Neural cell (in vitro differentiated cells): ENCODE measurements around the gene FCGBP. TPM values are rescaled to one million over a fixed set of nuclear protein-coding genes. Genes with fewer than 3 reads are reported as not detected.

ENCODE experiments used
- H2AFZ ChIP-seq: fragments of 200-600, 300-800 bp; sonication (generic), shearing (Covaris generic); 2 replicates; pipeline ENCODE4 v1.6.0; 2014; ENCODE audit warnings: low read depth, mild to moderate bottlenecking, antibody characterized with exemption, low read length, moderate library complexity
- H3F3A ChIP-seq: fragments of 200-600 bp; shearing (Covaris generic); 2 replicates; pipeline ENCODE4 v1.6.1; 2016; ENCODE audit warnings: mild to moderate bottlenecking, moderate library complexity, mixed read lengths, antibody characterized with exemption, low read length; ENCODE audit not compliant: insufficient read depth, poor library complexity, severe bottlenecking
- H3K27ac ChIP-seq: fragments of 200-600, 300-800 bp; sonication (generic), shearing (Covaris generic); 2 replicates; pipeline ENCODE4 v1.5.1; 2014; ENCODE audit warnings: mild to moderate bottlenecking, low read length, moderate library complexity
- H3K27me3 ChIP-seq: fragments of 300-800, 200-600 bp; sonication (generic), shearing (Covaris generic); 2 replicates; pipeline ENCODE4 v1.6.0; 2014; ENCODE audit warnings: mild to moderate bottlenecking, low read depth, low read length, moderate library complexity; ENCODE audit not compliant: insufficient read depth
- H3K36me3 ChIP-seq: fragments of 300-800, 200-600 bp; sonication (generic), shearing (Covaris generic); 2 replicates; pipeline ENCODE4 v1.5.1; 2014; ENCODE audit warnings: mild to moderate bottlenecking, antibody characterized with exemption, low read length, moderate library complexity; ENCODE audit not compliant: insufficient read depth
- H3K4me2 ChIP-seq: fragments of 300-800, 200-600 bp; sonication (generic), shearing (Covaris generic); 2 replicates; pipeline ENCODE4 v1.6.0; 2014; ENCODE audit warnings: mild to moderate bottlenecking, low read length
- H3K4me3 ChIP-seq: fragments of 300-800, 200-600 bp; sonication (generic), shearing (Covaris generic); 2 replicates; pipeline ENCODE4 v1.5.1; 2014; ENCODE audit warnings: mild to moderate bottlenecking, low read length, moderate library complexity
- H3K79me2 ChIP-seq: fragments of 200-600 bp; shearing (Covaris generic); replicated peaks from 2 replicates; pipeline ENCODE4 v1.6.0; 2014; ENCODE audit warnings: mild to moderate bottlenecking, low read length, moderate library complexity; ENCODE audit not compliant: insufficient read depth
- H3K9ac ChIP-seq: fragments of 300-800, 200-600 bp; sonication (generic), shearing (Covaris generic); 2 replicates; pipeline ENCODE4 v1.6.1; 2016; ENCODE audit warnings: mild to moderate bottlenecking, low read length, mixed read lengths
- H3K9me2 ChIP-seq: fragments of 200-600 bp; shearing (Covaris generic); 2 replicates; pipeline ENCODE4 v1.6.1; 2016; ENCODE audit warnings: mild to moderate bottlenecking, low read length, mixed read lengths; ENCODE audit not compliant: insufficient read depth
- H3K9me3 ChIP-seq: fragments of 200-600, 300-800 bp; sonication (generic), shearing (Covaris generic); 2 replicates; pipeline ENCODE4 v1.6.1; 2016; ENCODE audit warnings: mild to moderate bottlenecking, mixed run types, low read length, moderate library complexity, mixed read lengths
- H4K20me1 ChIP-seq: fragments of 200-600 bp; shearing (Covaris generic); 2 replicates; pipeline ENCODE4 v1.6.1; 2016; ENCODE audit warnings: mild to moderate bottlenecking, mixed run types; ENCODE audit not compliant: insufficient read depth
- CTCF ChIP-seq: fragments of 450-650 bp; IDR thresholded peaks from 2 replicates; pipeline ENCODE4 v1.5.1; 2014; ENCODE audit warnings: antibody characterized with exemption, mild to moderate bottlenecking, moderate library complexity; ENCODE audit not compliant: poor library complexity, severe bottlenecking
- EP300 ChIP-seq: fragments of 450-650 bp; conservative IDR thresholded peaks from 2 replicates; pipeline ENCODE4 v1.6.1; 2014; ENCODE audit warnings: antibody characterized with exemption, mild to moderate bottlenecking, moderate library complexity; ENCODE audit not compliant: poor library complexity, severe bottlenecking
- EZH2 ChIP-seq: fragments of 200-600, 300-800 bp; shearing (Covaris generic), sonication (generic); IDR thresholded peaks from 2 replicates; pipeline ENCODE4 v1.6.1; 2014; ENCODE audit warnings: antibody characterized with exemption, low read length, borderline replicate concordance, mild to moderate bottlenecking; ENCODE audit not compliant: insufficient read depth, poor library complexity, severe bottlenecking
- MXI1 ChIP-seq: fragments of 450-650 bp; conservative IDR thresholded peaks from 2 replicates; pipeline ENCODE4 v1.6.1; 2014; ENCODE audit warnings: antibody characterized with exemption, mild to moderate bottlenecking; ENCODE audit not compliant: poor library complexity, severe bottlenecking
- POLR2AphosphoS5 ChIP-seq: IDR thresholded peaks from 2 replicates; pipeline ENCODE4 v1.6.1; 2012
- RAD21 ChIP-seq: fragments of 450-650 bp; conservative IDR thresholded peaks from 2 replicates; pipeline ENCODE4 v1.6.1; 2014; ENCODE audit warnings: antibody characterized with exemption, mild to moderate bottlenecking, moderate library complexity
- SMC3 ChIP-seq: fragments of 450-650 bp; conservative IDR thresholded peaks from 2 replicates; pipeline ENCODE4 v1.6.1; 2014; ENCODE audit warnings: antibody characterized with exemption, mild to moderate bottlenecking, moderate library complexity; ENCODE audit not compliant: poor library complexity
- TAF1 ChIP-seq: IDR thresholded peaks from 2 replicates; pipeline ENCODE4 v1.6.1; 2012; ENCODE audit warnings: low read depth
- polyA plus RNA-seq: library from polyadenylated mRNA; depleted of rRNA; stranded (reverse); fragments of >200 nt; gene quantifications from 2 replicates; pipeline ENCODE4 v1.2.3, GENCODE V29; 2014
- TF ChIP-seq, protein P1 (sequence below): IDR thresholded peaks from 2 replicates; pipeline ENCODE4 v1.6.1; 2012; ENCODE audit warnings: borderline replicate concordance

Gene FCGBP
- polyA plus RNA-seq, 1 donor from 2014 or later: 0.26 TPM

- no peaks in the 10 kb centered on the region for H3K27me3 ChIP-seq
- no peaks in the 10 kb centered on the region for H4K20me1 ChIP-seq
- H3K27ac ChIP-seq: no peak overlapping the region
- TF ChIP-seq RAD21 (no peak), SMC3 (no peak), CTCF (no peak)
- no peaks in the 10 kb centered on the region for H3F3A ChIP-seq
- H3K4me3 ChIP-seq: no peak overlapping the region
- no peak overlapping the region for H3K4me2 ChIP-seq
- no peaks in the 10 kb centered on the region for H3K36me3 ChIP-seq
- H3K9ac ChIP-seq: no peak overlapping the region
- H3K9me2 ChIP-seq: no peaks in the 10 kb centered on the region
- no peak overlapping the region for H2AFZ ChIP-seq
- no peaks in the 10 kb centered on the region for H3K79me2 ChIP-seq
- H3K9me3 ChIP-seq: no peaks in the 10 kb centered on the region
Observed at GRCh38 chr19:39951065-39951650, 16.7 kb upstream of the FCGBP start.

- no peak overlapping the region for H3K4me2 ChIP-seq
- no peak overlapping the region for H3K4me3 ChIP-seq
- H3K9me3 ChIP-seq: no peaks in the 10 kb centered on the region
- H3K27me3 ChIP-seq: no peaks in the 10 kb centered on the region
- no peaks in the 10 kb centered on the region for H3K79me2 ChIP-seq
- no peak overlapping the region for H2AFZ ChIP-seq
- H3K9me2 ChIP-seq: no peaks in the 10 kb centered on the region
- no peak overlapping the region for H3K9ac ChIP-seq
- H3K27ac ChIP-seq: no peak overlapping the region
- H3K36me3 ChIP-seq: no peaks in the 10 kb centered on the region
- TF ChIP-seq CTCF (no peak), RAD21 (no peak), SMC3 (no peak), MXI1 (no peak), EZH2 (no peak), TAF1 (no peak), POLR2AphosphoS5 (no peak), EP300 (no peak)
- TF ChIP-seq, protein P1, sequence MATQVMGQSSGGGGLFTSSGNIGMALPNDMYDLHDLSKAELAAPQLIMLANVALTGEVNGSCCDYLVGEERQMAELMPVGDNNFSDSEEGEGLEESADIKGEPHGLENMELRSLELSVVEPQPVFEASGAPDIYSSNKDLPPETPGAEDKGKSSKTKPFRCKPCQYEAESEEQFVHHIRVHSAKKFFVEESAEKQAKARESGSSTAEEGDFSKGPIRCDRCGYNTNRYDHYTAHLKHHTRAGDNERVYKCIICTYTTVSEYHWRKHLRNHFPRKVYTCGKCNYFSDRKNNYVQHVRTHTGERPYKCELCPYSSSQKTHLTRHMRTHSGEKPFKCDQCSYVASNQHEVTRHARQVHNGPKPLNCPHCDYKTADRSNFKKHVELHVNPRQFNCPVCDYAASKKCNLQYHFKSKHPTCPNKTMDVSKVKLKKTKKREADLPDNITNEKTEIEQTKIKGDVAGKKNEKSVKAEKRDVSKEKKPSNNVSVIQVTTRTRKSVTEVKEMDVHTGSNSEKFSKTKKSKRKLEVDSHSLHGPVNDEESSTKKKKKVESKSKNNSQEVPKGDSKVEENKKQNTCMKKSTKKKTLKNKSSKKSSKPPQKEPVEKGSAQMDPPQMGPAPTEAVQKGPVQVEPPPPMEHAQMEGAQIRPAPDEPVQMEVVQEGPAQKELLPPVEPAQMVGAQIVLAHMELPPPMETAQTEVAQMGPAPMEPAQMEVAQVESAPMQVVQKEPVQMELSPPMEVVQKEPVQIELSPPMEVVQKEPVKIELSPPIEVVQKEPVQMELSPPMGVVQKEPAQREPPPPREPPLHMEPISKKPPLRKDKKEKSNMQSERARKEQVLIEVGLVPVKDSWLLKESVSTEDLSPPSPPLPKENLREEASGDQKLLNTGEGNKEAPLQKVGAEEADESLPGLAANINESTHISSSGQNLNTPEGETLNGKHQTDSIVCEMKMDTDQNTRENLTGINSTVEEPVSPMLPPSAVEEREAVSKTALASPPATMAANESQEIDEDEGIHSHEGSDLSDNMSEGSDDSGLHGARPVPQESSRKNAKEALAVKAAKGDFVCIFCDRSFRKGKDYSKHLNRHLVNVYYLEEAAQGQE: no peak
- H3F3A ChIP-seq: no peaks in the 10 kb centered on the region
- no peaks in the 10 kb centered on the region for H4K20me1 ChIP-seq
Observed at GRCh38 chr19:39949026-39949747, 14.8 kb upstream of the FCGBP start.
